ENCODE results near the gene SHISA6.
A peak's percentile ranks its signal among the peaks of the same experiment; 100 is the strongest.

SHISA6 gene

GRCh38 chr17:11514981-11515680, 274.1 kb downstream of the SHISA6 start:
- FAIRE-seq, result no peak
- DNase-seq (ENCODE audit: low spot score), result no peak

GRCh38 chr17:11515901-11516300, 274.9 kb downstream of the SHISA6 start:
- DNase-seq (ENCODE audit: low spot score) (no peak), FAIRE-seq (no peak)

DNA sequence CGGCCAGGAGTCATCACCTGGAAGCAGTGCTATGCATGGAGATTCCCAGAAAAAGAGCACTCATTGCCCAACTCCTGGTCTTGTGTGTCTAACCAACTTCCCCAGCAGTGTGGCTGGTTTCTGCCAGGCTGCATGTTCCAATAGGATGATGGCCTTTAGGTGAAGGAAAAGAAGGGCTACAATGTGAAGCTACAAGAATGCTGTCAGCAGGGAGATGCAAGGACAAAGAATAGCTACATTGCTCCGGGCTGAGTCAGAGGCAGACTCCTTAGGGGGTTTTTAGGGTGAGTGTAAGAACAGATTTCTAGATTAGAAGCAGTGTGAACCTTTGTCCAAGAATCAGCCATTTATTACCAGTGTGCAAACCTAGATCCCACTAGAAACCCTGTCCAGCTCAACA, 294.2 kb downstream of the SHISA6 start:
- FAIRE-seq, result no peak

DNA sequence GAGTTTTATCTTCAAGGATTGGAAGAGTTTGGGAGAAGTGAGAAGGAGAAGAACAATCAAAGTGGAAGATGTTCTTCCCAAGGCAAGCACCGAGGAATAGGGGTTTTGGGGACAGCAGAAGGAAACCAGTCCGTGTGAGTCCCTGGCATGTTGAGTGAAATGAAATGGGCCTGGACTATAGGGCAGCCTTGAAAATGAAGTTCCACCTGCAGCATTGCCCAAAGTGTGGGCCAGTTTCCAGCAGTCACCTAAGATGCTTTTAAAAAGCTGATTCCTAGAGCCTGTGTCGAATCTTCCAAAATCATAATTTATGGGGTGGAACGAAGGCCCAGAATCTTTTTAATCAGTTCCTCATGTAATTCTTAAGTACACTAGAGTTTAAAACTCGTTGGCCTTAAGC, 297.4 kb downstream of the SHISA6 start:
- DNase-seq (ENCODE audit: low spot score) (no peak), FAIRE-seq (no peak)

More for the DNA sequence above, 294.2 kb downstream of the SHISA6 start:
- DNase-seq (ENCODE audit: low spot score), result no peak

DNA sequence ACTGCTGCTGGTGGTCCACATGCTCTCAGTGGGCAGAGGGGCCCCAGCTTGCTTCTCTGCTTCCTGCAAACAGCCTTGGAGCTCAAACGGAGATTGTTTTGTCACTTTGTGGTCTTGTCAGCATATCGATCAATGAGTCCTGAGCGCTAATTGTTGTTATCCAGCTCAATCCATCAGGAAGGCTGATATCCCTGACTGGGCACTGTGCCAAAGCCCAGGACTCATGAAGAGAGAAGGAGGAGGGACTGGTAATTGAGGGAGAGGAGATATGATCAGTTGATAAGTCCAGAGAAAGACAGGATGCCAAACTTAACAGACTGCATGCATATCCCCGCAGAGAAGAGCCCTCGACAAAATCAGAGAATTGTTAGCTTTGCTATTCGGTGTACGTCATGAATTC, 298.6 kb downstream of the SHISA6 start:
- FAIRE-seq (no peak), DNase-seq (ENCODE audit: low spot score) (no peak)

DNA sequence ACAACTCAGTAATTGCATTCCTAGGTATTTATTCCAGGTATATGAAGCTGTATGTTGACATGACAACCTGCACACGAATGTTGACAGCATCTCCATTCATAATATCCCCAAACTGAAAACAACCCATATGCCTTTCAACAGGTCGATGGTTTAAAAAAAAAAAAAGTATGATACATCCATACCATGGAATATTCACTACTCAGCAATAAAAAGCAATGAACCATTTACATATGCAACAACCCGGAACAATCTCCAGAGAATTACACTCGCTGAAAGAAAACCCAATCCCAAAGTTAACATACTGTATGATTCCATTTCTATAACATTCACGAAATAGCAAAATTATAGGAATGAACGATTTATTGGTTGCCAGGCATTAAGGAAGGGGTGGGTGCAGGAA, 304.0 kb downstream of the SHISA6 start:
- FAIRE-seq (no peak), DNase-seq (ENCODE audit: low spot score) (no peak)

- DNase-seq (ENCODE audit: low spot score), result no peak
- FAIRE-seq, result no peak
Measured at GRCh38 chr17:11545696-11546095, 304.7 kb downstream of the SHISA6 start.

GRCh38 chr17:11547853-11548252, 306.8 kb downstream of the SHISA6 start:
- no peak for DNase-seq (ENCODE audit: low spot score)
- no peak for FAIRE-seq

DNA sequence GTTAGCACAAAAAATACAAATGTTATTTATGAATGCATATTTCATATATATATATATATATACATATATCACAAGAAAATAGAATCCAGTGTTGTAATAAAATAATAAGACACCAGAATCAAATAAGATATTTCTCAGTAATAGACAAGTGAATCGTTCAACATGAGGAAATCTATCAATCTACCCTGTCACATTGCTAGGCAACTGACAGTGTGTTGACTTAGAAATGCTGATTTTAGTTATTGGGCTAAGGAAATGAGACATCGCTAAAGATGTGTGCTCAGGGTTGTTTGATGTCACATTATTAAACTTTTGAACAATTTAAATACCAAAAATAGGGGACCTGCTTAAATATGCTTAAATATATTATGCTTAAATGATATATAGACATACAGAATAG, 307.4 kb downstream of the SHISA6 start:
- DNase-seq (ENCODE audit: low spot score) (no peak), FAIRE-seq (no peak)

- no peak for DNase-seq (ENCODE audit: low spot score)
- FAIRE-seq, result no peak
Measured at GRCh38 chr17:11550431-11550830, 309.4 kb downstream of the SHISA6 start.

DNA sequence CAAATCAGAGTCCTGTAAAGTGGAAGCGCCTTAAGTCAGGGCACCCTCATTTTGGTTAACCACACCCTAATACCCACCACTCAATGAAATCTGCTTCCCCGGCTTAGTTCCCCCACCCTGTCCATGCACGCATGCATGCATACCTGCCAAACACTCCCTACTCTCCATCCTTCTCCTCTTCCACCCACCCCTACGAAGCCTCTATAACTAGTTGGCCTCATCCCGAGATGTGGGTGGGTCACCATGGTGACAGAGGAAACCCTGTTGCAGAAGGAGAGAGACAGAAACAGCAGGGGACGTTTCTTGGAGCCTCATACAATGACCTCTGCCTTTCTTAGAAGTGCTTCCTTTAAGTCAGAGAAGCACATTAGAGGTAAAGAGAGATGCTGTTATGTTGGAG, 310.4 kb downstream of the SHISA6 start:
- no peak for FAIRE-seq
- no peak for DNase-seq (ENCODE audit: low spot score)

DNA sequence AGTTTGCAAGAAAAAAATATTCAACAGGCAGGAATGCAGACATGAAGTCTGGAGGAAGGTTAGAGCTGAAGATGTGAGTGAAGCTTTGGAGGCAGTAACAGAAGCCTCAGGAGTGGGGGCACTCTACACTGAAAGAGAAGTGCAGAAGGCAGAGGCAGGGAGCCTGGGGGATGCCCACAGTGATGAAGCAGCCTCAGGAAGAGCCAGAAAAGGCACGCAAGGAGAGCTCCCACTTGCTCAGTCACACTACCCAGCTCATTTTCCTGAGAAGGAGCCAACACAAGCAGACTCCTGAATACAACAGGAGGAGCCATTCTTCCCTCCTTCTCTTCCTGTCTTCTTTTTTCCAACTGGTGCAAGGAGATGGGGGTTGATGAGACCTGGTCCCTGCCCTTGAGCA, 312.1 kb downstream of the SHISA6 start:
- no peak for DNase-seq (ENCODE audit: low spot score)
- FAIRE-seq, result no peak

- FAIRE-seq (no peak), DNase-seq (ENCODE audit: low spot score) (no peak)
Measured at GRCh38 chr17:11554042-11554441, 313.0 kb downstream of the SHISA6 start.

DNA sequence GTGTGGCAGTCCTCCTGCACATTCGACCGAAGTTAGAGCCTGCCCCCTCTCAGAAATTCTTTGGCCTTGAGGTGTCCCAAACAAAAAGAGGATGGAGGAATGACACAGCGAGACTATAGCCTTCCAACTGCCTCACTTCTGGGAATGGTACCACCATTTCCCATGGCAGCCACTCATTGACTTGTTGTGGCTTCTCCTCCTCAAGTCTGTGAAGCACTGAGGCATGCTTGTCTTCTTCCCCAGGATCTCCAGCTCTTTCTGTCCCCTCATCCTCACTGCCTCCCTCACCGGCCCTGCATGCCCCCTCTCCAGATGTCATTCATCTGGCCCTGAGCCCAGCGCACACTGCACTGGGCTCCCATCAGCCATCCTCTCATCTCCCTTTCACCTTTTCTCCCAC, 313.5 kb downstream of the SHISA6 start:
- DNase-seq (ENCODE audit: low spot score) (no peak), FAIRE-seq (no peak)

DNA sequence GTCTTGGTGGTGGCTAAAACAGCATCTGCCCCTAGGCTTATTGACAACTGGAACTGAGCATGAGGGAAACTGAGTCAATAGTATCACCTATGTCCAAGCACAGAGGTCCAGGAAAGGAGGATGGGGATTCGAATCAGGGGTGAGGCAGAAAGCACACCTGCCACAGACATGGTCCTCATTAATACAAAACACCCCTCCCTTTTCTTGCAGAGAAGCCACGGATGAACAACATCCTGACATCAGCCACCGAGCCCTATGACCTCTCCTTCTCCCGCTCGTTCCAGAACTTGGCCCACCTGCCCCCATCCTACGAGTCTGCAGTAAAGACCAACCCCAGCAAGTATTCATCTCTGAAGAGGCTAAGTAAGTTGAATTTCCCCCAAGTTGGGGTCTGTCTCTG, 314.5 kb downstream of the SHISA6 start:
- DNase-seq (ENCODE audit: low spot score) (no peak), FAIRE-seq (no peak)

GRCh38 chr17:11557727-11558452, 316.9 kb downstream of the SHISA6 start:
- DNase-seq (ENCODE audit: low spot score) (peak; percentile 5), FAIRE-seq (no peak)

GRCh38 chr17:11558681-11559234, 317.7 kb downstream of the SHISA6 start:
- DNase-seq (ENCODE audit: low spot score) (no peak), FAIRE-seq (no peak)

DNA sequence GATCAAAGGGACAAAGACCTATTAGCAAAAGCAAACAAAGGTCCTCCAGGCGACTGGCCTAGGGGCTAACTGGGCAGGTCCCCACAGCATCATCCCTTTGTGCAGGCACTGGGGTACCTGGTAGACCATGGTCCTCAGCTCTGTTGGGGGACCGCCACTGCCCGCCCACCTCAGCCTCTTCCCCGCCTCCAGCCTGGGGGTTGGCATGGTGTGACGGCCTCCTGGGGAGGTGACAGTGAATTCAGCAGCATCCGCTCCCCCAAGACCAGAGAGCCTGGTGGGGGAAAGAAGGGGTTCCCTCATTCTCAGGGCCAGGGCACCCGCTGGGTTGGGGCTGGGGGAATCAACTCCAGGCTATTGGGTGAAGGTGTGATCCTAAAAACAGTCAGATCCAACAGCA, 318.6 kb downstream of the SHISA6 start:
- DNase-seq (ENCODE audit: low spot score) (no peak), FAIRE-seq (no peak)

- no peak for DNase-seq (ENCODE audit: low spot score)
- FAIRE-seq, result no peak
Measured at GRCh38 chr17:11561281-11561680, 320.3 kb downstream of the SHISA6 start.

- no peak for FAIRE-seq
- no peak for DNase-seq (ENCODE audit: low spot score)
Measured at GRCh38 chr17:11561702-11562101, 320.7 kb downstream of the SHISA6 start.

- DNase-seq (ENCODE audit: low spot score), result no peak
- no peak for FAIRE-seq
Measured at GRCh38 chr17:11564589-11565380, 323.8 kb downstream of the SHISA6 start.

DNA sequence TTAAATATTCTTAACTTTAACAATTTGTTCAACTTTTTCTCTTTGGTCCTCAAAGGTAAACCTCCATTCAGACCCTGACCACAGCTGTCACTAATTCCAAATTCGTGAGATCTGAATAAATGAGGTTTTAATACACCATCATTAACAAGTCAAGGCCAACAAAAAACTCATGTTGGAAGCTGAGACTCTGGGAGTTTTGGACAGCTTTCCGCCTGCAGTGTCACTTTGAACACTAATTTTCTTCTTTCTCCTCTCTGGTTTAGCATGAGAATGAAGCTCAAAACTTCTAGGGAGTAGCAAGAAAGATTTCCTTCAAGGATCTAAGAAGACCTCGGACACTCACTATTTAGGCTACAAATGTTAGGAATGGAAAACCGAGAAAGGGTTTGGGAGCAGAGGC, 324.6 kb downstream of the SHISA6 start:
- DNase-seq (ENCODE audit: low spot score) (no peak), FAIRE-seq (no peak)

Measured in urothelium cell line (cell line).